NCI-H460 (cell line): ENCODE data around the gene WWOX. TPM values are rescaled to one million over a fixed set of nuclear protein-coding genes. Genes with fewer than 3 reads are reported as not detected.

Source experiments
- DNase-seq: peaks from one replicate; pipeline ENCODE4 v3.0.0-alpha.2; 2016; ENCODE audit warnings: low read depth; ENCODE audit errors: extremely low read depth
- total RNA-seq: library from RNA; depleted of rRNA; stranded (reverse); fragments of >200 nt; shearing (Covaris generic); gene quantifications from 2 replicates; pipeline ENCODE4 v1.2.3, GENCODE V29; 2014

WWOX gene
- total RNA-seq, 1 experiment from 2014 or later = 11.1 TPM

- DNase-seq = no peak
Observed at GRCh38 chr16:78381060-78381459, 281.6 kb downstream of the WWOX start.

- DNase-seq = no peak
Observed at GRCh38 chr16:78383118-78383517, 283.7 kb downstream of the WWOX start.

- no peak for DNase-seq
Observed at GRCh38 chr16:78385086-78385805, 285.8 kb downstream of the WWOX start.

- DNase-seq = no peak
Observed at GRCh38 chr16:78386557-78387324, 287.3 kb downstream of the WWOX start.

GRCh38 chr16:78389009-78389498, 289.6 kb downstream of the WWOX start:
- no peak for DNase-seq

- no peak for DNase-seq
Observed at GRCh38 chr16:78390092-78390491, 290.6 kb downstream of the WWOX start.

- no peak for DNase-seq
Observed at GRCh38 chr16:78390508-78391324, 291.3 kb downstream of the WWOX start.

GRCh38 chr16:78392585-78393195, 293.2 kb downstream of the WWOX start:
- no peak for DNase-seq

- DNase-seq = no peak
Observed at GRCh38 chr16:78395035-78395434, 295.6 kb downstream of the WWOX start.

- DNase-seq = no peak
Observed at GRCh38 chr16:78396046-78396445, 296.6 kb downstream of the WWOX start.

- no peak for DNase-seq
Observed at GRCh38 chr16:78396673-78397072, 297.2 kb downstream of the WWOX start.

GRCh38 chr16:78399384-78399783, 299.9 kb downstream of the WWOX start:
- no peak for DNase-seq

GRCh38 chr16:78402833-78403232, 303.4 kb downstream of the WWOX start:
- no peak for DNase-seq

- no peak for DNase-seq
Observed at GRCh38 chr16:78405040-78405439, 305.6 kb downstream of the WWOX start.

GRCh38 chr16:78405833-78406232, 306.4 kb downstream of the WWOX start:
- no peak for DNase-seq

GRCh38 chr16:78407191-78407590, 307.7 kb downstream of the WWOX start:
- no peak for DNase-seq

- no peak for DNase-seq
Observed at GRCh38 chr16:78413651-78414050, 314.2 kb downstream of the WWOX start.

- DNase-seq = no peak
Observed at GRCh38 chr16:78415013-78415412, 315.6 kb downstream of the WWOX start.

GRCh38 chr16:78415669-78416068, 316.2 kb downstream of the WWOX start:
- DNase-seq = no peak

GRCh38 chr16:78416400-78416799, 316.9 kb downstream of the WWOX start:
- DNase-seq = no peak
